MM.1S (cell line): Measurements from ENCODE around the gene CD28.
A peak's percentile ranks its signal among the peaks of the same experiment; 100 is the strongest.

Experiments
- DNase-seq: peaks from one replicate; pipeline ENCODE4 v3.0.0-alpha.2; 2015
- H2AFZ ChIP-seq: fragments of 300-600 bp; sonication (generic); 2 replicates; pipeline ENCODE4 v1.6.0; 2016; ENCODE audit warnings: antibody characterized with exemption, low read length
- H3F3A ChIP-seq: fragments of 300-600 bp; sonication (generic); 2 replicates; pipeline ENCODE4 v1.6.1; 2016; ENCODE audit warnings: mild to moderate bottlenecking, antibody characterized with exemption, low read length, moderate library complexity, mixed read lengths; ENCODE audit not compliant: insufficient read depth
- H3K27ac ChIP-seq: fragments of 300-600 bp; sonication (generic); 2 replicates; pipeline ENCODE4 v1.5.1; 2016; ENCODE audit warnings: mild to moderate bottlenecking, low read length
- H3K27me3 ChIP-seq: fragments of 300-600 bp; sonication (generic); replicated peaks from 2 replicates; pipeline ENCODE4 v1.6.0; 2016; ENCODE audit warnings: low read length; ENCODE audit not compliant: insufficient read depth
- H3K36me3 ChIP-seq: fragments of 300-600 bp; sonication (generic); replicated peaks from 2 replicates; pipeline ENCODE4 v1.6.1; 2016; ENCODE audit warnings: mild to moderate bottlenecking, low read length, mixed read lengths; ENCODE audit not compliant: insufficient read depth
- H3K4me1 ChIP-seq: fragments of 300-600 bp; sonication (generic); 2 replicates; pipeline ENCODE4 v1.6.1; 2016; ENCODE audit warnings: low read length, mixed read lengths
- H3K4me2 ChIP-seq: fragments of 300-600 bp; sonication (generic); 2 replicates; pipeline ENCODE4 v1.6.0; 2016; ENCODE audit warnings: low read depth, low read length
- H3K4me3 ChIP-seq: fragments of 300-600 bp; sonication (generic); 2 replicates; pipeline ENCODE4 v1.5.1; 2016; ENCODE audit warnings: low read length, mixed read lengths
- H3K79me2 ChIP-seq: fragments of 300-600 bp; sonication (generic); 2 replicates; pipeline ENCODE4 v1.6.1; 2016; ENCODE audit warnings: mixed run types, low read length, mixed read lengths
- H3K9ac ChIP-seq: fragments of 300-600 bp; sonication (generic); 2 replicates; pipeline ENCODE4 v1.6.1; 2016; ENCODE audit warnings: low read length, mixed read lengths
- H3K9me2 ChIP-seq: fragments of 300-600 bp; sonication (generic); replicated peaks from 2 replicates; pipeline ENCODE4 v1.6.1; 2016; ENCODE audit warnings: mild to moderate bottlenecking, low read length, mixed read lengths; ENCODE audit not compliant: insufficient read depth
- H3K9me3 ChIP-seq: fragments of 300-600 bp; sonication (generic); replicated peaks from 2 replicates; pipeline ENCODE4 v1.6.1; 2016; ENCODE audit warnings: mild to moderate bottlenecking, low read length, mixed read lengths; ENCODE audit not compliant: insufficient read depth
- H4K20me1 ChIP-seq: fragments of 300-600 bp; sonication (generic); 2 replicates; pipeline ENCODE4 v1.6.1; 2016; ENCODE audit warnings: mild to moderate bottlenecking, low read length, moderate library complexity, mixed read lengths; ENCODE audit not compliant: insufficient read depth
- CTCF ChIP-seq: fragments of 300-600 bp; sonication (generic); IDR thresholded peaks from 2 replicates; pipeline ENCODE4 v1.5.1; 2016; ENCODE audit warnings: antibody characterized with exemption, low read length, mixed read lengths
- EZH2 ChIP-seq: fragments of 300-600 bp; sonication (generic); optimal IDR thresholded peaks from 2 replicates; pipeline ENCODE3; 2017; ENCODE audit warnings: low read depth, mild to moderate bottlenecking, antibody characterized with exemption, low read length, mixed read lengths
- EZH2phosphoT487 ChIP-seq: fragments of 300-600 bp; sonication (generic); IDR thresholded peaks from 2 replicates; pipeline ENCODE4 v1.6.1; 2018; ENCODE audit warnings: antibody characterized with exemption, low read length

CD28 gene

GRCh38 chr2:203711399-203711798, 5.0 kb downstream of the CD28 start:
- H3K9me3 ChIP-seq, result no peaks in the 10 kb centered on the region
- peak overlapping the region; percentile 85; the same call in 1 of the 2 replicates for H3K4me2 ChIP-seq
- peaks cover 24% of the 10 kb centered on the region; the same call in 1 of the 2 replicates for H3F3A ChIP-seq
- no peak overlapping the region for H3K4me3 ChIP-seq
- TF ChIP-seq CTCF (no peak), EZH2phosphoT487 (no peak), EZH2 (no peak)
- H3K9me2 ChIP-seq, result no peaks in the 10 kb centered on the region
- no peak overlapping the region for H3K9ac ChIP-seq
- H2AFZ ChIP-seq, result no peak overlapping the region
- H3K27me3 ChIP-seq, result no peaks in the 10 kb centered on the region
- peaks cover 33% of the 10 kb centered on the region for H3K36me3 ChIP-seq
- H3K27ac ChIP-seq, result peak overlapping the region; percentile 8; the same call in 1 of the 2 replicates
- peaks cover 99% of the 10 kb centered on the region for H3K79me2 ChIP-seq
- H3K4me1 ChIP-seq, result peaks cover 69% of the 10 kb centered on the region
- DNase-seq, result peak; percentile 5
- H4K20me1 ChIP-seq, result no peaks in the 10 kb centered on the region

DNA sequence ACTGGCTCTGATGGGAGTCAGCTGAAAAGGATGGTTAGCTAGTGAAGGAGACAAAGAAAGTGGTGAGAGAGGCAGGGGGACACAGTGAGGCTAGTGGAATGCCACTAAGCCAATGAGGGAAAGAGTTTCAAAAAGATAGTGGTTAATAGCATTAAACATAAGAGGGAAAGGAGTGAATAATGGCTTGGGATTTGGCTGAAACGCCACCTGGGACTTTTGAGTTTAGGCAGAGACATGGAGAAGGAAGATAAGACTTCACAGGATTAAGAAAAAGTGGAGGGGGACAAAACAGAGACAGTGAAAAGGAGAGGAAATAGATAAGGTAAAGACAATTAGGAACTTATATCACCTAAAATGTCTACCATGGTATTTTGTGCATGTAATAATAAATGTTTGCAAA, 6.9 kb downstream of the CD28 start:
- H3K9ac ChIP-seq, result no peak overlapping the region
- H3K9me2 ChIP-seq, result no peaks in the 10 kb centered on the region
- peaks cover 36% of the 10 kb centered on the region for H3K36me3 ChIP-seq
- peak overlapping the region; percentile 20; the same call in 1 of the 2 replicates for H3K27ac ChIP-seq
- peaks cover 100% of the 10 kb centered on the region for H3K79me2 ChIP-seq
- H3K4me3 ChIP-seq, result no peak overlapping the region
- peak overlapping the region; percentile 32; the same call in 1 of the 2 replicates for H3K4me2 ChIP-seq
- H2AFZ ChIP-seq, result no peak overlapping the region
- no peak for DNase-seq
- H3K27me3 ChIP-seq, result no peaks in the 10 kb centered on the region
- H3F3A ChIP-seq, result peaks cover 37% of the 10 kb centered on the region
- peaks cover 87% of the 10 kb centered on the region for H3K4me1 ChIP-seq
- H4K20me1 ChIP-seq, result no peaks in the 10 kb centered on the region
- no peaks in the 10 kb centered on the region for H3K9me3 ChIP-seq
- no peak for TF ChIP-seq CTCF
- no peak for TF ChIP-seq EZH2
- TF ChIP-seq EZH2phosphoT487, result no peak

- H3K27me3 ChIP-seq, result no peaks in the 10 kb centered on the region
- peaks cover 91% of the 10 kb centered on the region for H3K4me1 ChIP-seq
- no peaks in the 10 kb centered on the region for H4K20me1 ChIP-seq
- no peak overlapping the region for H3K4me3 ChIP-seq
- no peaks in the 10 kb centered on the region for H3K9me2 ChIP-seq
- TF ChIP-seq CTCF, result no peak
- no peak for TF ChIP-seq EZH2phosphoT487
- no peak for TF ChIP-seq EZH2
- peak overlapping the region; percentile 20; the same call in 1 of the 2 replicates for H3K27ac ChIP-seq
- peaks cover 36% of the 10 kb centered on the region for H3K36me3 ChIP-seq
- H3K9me3 ChIP-seq, result no peaks in the 10 kb centered on the region
- H3K9ac ChIP-seq, result no peak overlapping the region
- peaks cover 100% of the 10 kb centered on the region for H3K79me2 ChIP-seq
- DNase-seq, result no peak
- no peak overlapping the region for H3K4me2 ChIP-seq
- H2AFZ ChIP-seq, result no peak overlapping the region
- peaks cover 42% of the 10 kb centered on the region for H3F3A ChIP-seq
These were observed 7.7 kb downstream of the CD28 start for GRCh38 chr2:203714112-203714511.
